HG03565 (cell line): ENCODE results near the gene GLE1.

Experiments
- ATAC-seq: cut with Tn5 transposase; IDR thresholded peaks from one replicate; pipeline ENCODE4 v1.9.1; 2021; ENCODE audit warnings: mild to moderate bottlenecking, moderate library complexity; ENCODE audit not compliant: unreplicated experiment

Gene GLE1

GRCh38 chr9:128587453-128587852, 82.9 kb downstream of the GLE1 start:
- no peak for ATAC-seq

- no peak for ATAC-seq
Observed at GRCh38 chr9:128588581-128589233, 84.2 kb downstream of the GLE1 start.
